CD1c-positive myeloid dendritic cell (primary cell): Measurements from ENCODE around the gene PLA2R1.
A peak's percentile ranks its signal among the peaks of the same experiment; 100 is the strongest.

Experiments used
- DNase-seq: peaks from one replicate; pipeline ENCODE4 v3.0.0-alpha.2; 2016; ENCODE audit errors: extremely low spot score

PLA2R1 gene

GRCh38 chr2:159895258-159896065 lies 167.0 kb downstream of the PLA2R1 start:
- no peak for DNase-seq

GRCh38 chr2:159894145-159894838 lies 168.1 kb downstream of the PLA2R1 start:
- DNase-seq = no peak

- peak; percentile 77 for DNase-seq
These were observed 169.2 kb downstream of the PLA2R1 start for GRCh38 chr2:159892990-159893810.

GRCh38 chr2:159891917-159892730 lies 170.3 kb downstream of the PLA2R1 start:
- DNase-seq = no peak

- DNase-seq = no peak
These were observed 171.2 kb downstream of the PLA2R1 start for GRCh38 chr2:159891267-159891588.

GRCh38 chr2:159890551-159891266 lies 171.7 kb downstream of the PLA2R1 start:
- DNase-seq = peak; percentile 57

GRCh38 chr2:159882130-159882745 lies 180.2 kb downstream of the PLA2R1 start:
- DNase-seq = no peak
